Measurements from ENCODE around the gene RARRES2. TPM values are rescaled to one million over a fixed set of nuclear protein-coding genes. Genes with fewer than 3 reads are reported as not detected.
A peak's percentile ranks its signal among the peaks of the same experiment; 100 is the strongest.

The RARRES2 gene
- total RNA-seq (2016; rRNA removed; fragmentation: Illumina TruSeq; extraction: Trizol): 94.6 and 172 TPM in 2 replicates
- total RNA-seq (2016; cell fraction: cytosol; rRNA removed; fragmentation: Illumina TruSeq; extraction: Trizol; ENCODE audit: low read depth): 63.6 and 75.7 TPM in 2 replicates
- 93.3 and 178 TPM in 2 replicates for total RNA-seq (2016; cell fraction: insoluble cytoplasmic fraction; rRNA removed; fragmentation: Illumina TruSeq; extraction: Trizol)
- 68.9 and 86.6 TPM in 2 replicates for total RNA-seq (2016; cell fraction: membrane; rRNA removed; fragmentation: Illumina TruSeq; extraction: Trizol)
- total RNA-seq (2016; cell fraction: nucleus; rRNA removed; fragmentation: Illumina TruSeq; extraction: Trizol): 126 and 156 TPM in 2 replicates
- polyA plus RNA-seq (2011; rRNA removed): 134 and 157 TPM in 2 replicates
- 197 and 233 TPM in 2 replicates for polyA plus RNA-seq (2011; cell fraction: cytosol; rRNA removed)
- polyA plus RNA-seq (2011; cell fraction: nucleus; rRNA removed): 164 and 202 TPM in 2 replicates
- polyA plus RNA-seq (2012): 37.9 and 77.4 TPM in 2 replicates
- polyA plus RNA-seq (2016; cell fraction: cytosol; fragmentation: Illumina TruSeq; extraction: Trizol; ENCODE audit: low read depth): 96.7 and 115 TPM in 2 replicates
- polyA plus RNA-seq (2016; cell fraction: insoluble cytoplasmic fraction; fragmentation: Illumina TruSeq; extraction: Trizol; ENCODE audit: low read depth): 134 and 138 TPM in 2 replicates
- polyA plus RNA-seq (2016; cell fraction: membrane; fragmentation: Illumina TruSeq; extraction: Trizol; ENCODE audit: low read depth): 82.1 and 99.5 TPM in 2 replicates
- polyA plus RNA-seq (2016; cell fraction: nucleus; fragmentation: Illumina TruSeq; extraction: Trizol; ENCODE audit: insufficient read depth, low read depth): 420 and 455 TPM in 2 replicates
- 22.1 TPM in 1 of 2 replicates, not detected in the other for polyA minus RNA-seq (2011; rRNA and poly(A)+ RNA removed; ENCODE audit: low replicate concordance)
- polyA minus RNA-seq (2011; cell fraction: cytosol; rRNA and poly(A)+ RNA removed): 17.4 and 20.0 TPM in 2 replicates
- 6.1 and 7.3 TPM in 2 replicates for polyA minus RNA-seq (2011; cell fraction: nucleus; rRNA and poly(A)+ RNA removed)
- Bru-seq, nascent RNA: percentile 84 among the genes with signal in this experiment
- percentile 90 among the genes with signal in this experiment for BruChase-seq, experiment 1, labeled RNA remaining after a 6-hour chase
- BruChase-seq, experiment 2, labeled RNA remaining after a 2-hour chase: percentile 89 among the genes with signal in this experiment
- long read RNA-seq, experiment 1, transcript RARRES2-201 (6 exons, 740 nt): major isoform, 195 of 242 reads
- long read RNA-seq, experiment 1, transcript RARRES2-202 (5 exons, 1,618 nt): minor isoform, 13 of 242 reads
- long read RNA-seq, experiment 1, partial matches to known transcripts: 4 of 242 reads
- long read RNA-seq, experiment 1, other reads (novel, unspliced or antisense): 25 of 242 reads
- long read RNA-seq, experiment 2, transcript RARRES2-204 (4 exons, 1,907 nt): minor isoform, 7 of 163 reads
- long read RNA-seq, experiment 2, transcript RARRES2-201 (6 exons, 740 nt): major isoform, 113 of 163 reads
- long read RNA-seq, experiment 2, transcript RARRES2-202 (5 exons, 1,618 nt): minor isoform, 20 of 163 reads
- long read RNA-seq, experiment 2, partial matches to known transcripts: 7 of 163 reads
- long read RNA-seq, experiment 2, other reads (novel, unspliced or antisense): 15 of 163 reads

DNA sequence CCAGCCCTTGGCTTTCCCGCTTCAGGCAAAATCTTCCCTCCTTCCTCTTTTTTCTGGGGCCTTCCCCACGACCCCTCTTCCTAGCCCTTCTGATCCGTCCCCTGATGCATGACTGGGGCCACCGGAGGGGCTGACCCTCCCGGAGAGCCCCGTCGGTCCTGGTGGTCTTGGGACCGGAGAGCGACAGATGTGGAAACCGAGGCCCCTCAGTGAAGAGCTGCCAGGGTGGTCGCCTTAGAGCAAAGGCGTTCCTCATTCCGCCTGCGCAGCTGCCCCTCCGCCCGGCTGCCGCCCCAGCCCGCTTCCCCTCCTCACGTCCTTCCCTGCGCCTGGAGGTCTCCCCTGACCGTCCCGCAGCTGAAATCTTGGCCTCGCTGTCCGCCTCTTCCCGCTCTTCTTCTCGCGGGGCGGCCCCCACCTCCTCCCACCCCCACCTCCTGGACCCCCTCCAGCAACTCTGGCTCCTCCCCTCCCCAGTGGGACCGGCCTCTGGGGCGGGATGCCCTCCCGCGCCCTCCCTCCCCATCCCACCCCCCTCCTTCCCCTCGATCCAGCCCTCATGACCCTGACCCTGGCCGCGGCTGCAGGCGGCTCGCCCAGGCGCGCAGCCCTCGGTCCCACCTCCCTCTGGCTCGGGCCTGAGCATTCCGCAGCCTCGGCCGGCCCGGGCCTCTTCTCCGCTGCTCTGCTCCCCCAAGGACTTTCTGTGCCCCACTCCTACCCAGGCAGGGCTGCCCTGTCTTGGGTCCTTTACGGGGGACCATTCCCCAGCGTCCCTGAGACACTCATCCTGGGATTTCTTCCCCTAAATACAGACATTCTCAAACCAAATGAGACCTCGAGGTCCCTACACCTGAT, at the start of gene RARRES2:
Gene RARRES2 (minus strand): TSS at position 367 of the 858 bp plus-strand sequence. CDS start 1,020 bp downstream, outside the sequence.
- in situ Hi-C loops (cut with HindIII; ENCODE audit: extremely low pct_ligation_motif_present, low pct_unique_long_range_greater_than_20kb) (loop anchor here (5.0 kb wide), 1 partner anchor 61 kb away; no protein-coding TSS in a partner anchor), intact Hi-C loops (cut with micrococcal nuclease; ENCODE audit: unreplicated experiment) (loop anchor here (1.0 to 5.0 kb wide), 3 partner anchors 27 to 443 kb away; partner anchors contain the start of gene REPIN1)
- Histone ChIP-seq H3K36me3 (replicated peaks in 1 of 2; ENCODE audit: control insufficient read depth in 1 of 2, insufficient read depth in 2 of 2, low read length in 2 of 2) (peaks cover 3 to 4% of the 10 kb centered on the region in 2 experiments; a peak in 2 of 5 replicates), H3K4me2 (ENCODE audit: low read depth, low read length) (peak within 1 kb of the TSS; percentile 88), H3K4me1 (ENCODE audit: insufficient read depth, low read length) (peaks cover 41% of the 10 kb centered on the region), H4K20me1 (ENCODE audit: insufficient read depth, low read length) (peaks cover 2% of the 10 kb centered on the region; the same call in 1 of the 2 replicates), H2AFZ (ENCODE audit: low read length) (peak within 1 kb of the TSS; percentile 44), H3K9ac (ENCODE audit: insufficient read depth, low read depth, low read length) (peak within 1 kb of the TSS; percentile 75), H3K27me3 (ENCODE audit: control insufficient read depth in 1 of 2, insufficient read depth in 2 of 2, low read length in 2 of 2) (no peaks in the 10 kb centered on the region; a peak in 1 of 5 replicates), H3K9me3 (ENCODE audit: low read length) (no peaks in the 10 kb centered on the region), H3K79me2 (ENCODE audit: insufficient read depth, low read length) (peaks cover 3% of the 10 kb centered on the region), H3K4me3 (replicated peaks in 1 of 3; ENCODE audit: insufficient read depth in 1 of 3, low read depth in 2 of 3, low read length in 3 of 3) (peak within 1 kb of the TSS; percentile 75 to 88 (median 86)), H3K27ac (ENCODE audit: extremely low read length, insufficient read depth, low read length) (peak within 1 kb of the TSS; percentile 49)
- ATAC-seq (peak; percentile 77), FAIRE-seq (no peak), DNase-seq (ENCODE audit: low spot score) (peak; percentile 49)
- CTCF ChIA-PET (ENCODE audit: low intra/inter-chr PET ratio, low total read pairs): no interaction called here
- BruUV-seq (replicated peaks): no TSS peak
- 2% methylated on average over 40 of the region's 49 CpGs for WGBS (ENCODE audit: low lambda C conversion rate)
- POLR2A ChIA-PET: interaction anchor here (0.9 to 4.7 kb wide), 7 partner anchors 10 to 48 kb away, joined by 3 to 40 read pairs (median 12); partner anchors contain the start of genes ACTR3C, LRRC61 and REPIN1
- TF ChIP-seq KDM2A (CRISPR knock-in tag; IDR thresholded peaks at IDR 0.05; ENCODE audit: borderline replicate concordance, low read depth): peak; percentile 61; the same call in 1 of the 2 replicates
- 0 out of 2 replicates have a peak, but pooled peaks have one; percentile 25 for TF ChIP-seq KAT7 (CRISPR knock-in tag; IDR thresholded peaks at IDR 0.05; ENCODE audit: borderline replicate concordance)
- peak; percentile 57; the same call in 1 of the 2 replicates for TF ChIP-seq SIN3A (IDR thresholded peaks at IDR 0.05; ENCODE audit: borderline replicate concordance, low read depth, low read length)
- TF ChIP-seq, protein P1, sequence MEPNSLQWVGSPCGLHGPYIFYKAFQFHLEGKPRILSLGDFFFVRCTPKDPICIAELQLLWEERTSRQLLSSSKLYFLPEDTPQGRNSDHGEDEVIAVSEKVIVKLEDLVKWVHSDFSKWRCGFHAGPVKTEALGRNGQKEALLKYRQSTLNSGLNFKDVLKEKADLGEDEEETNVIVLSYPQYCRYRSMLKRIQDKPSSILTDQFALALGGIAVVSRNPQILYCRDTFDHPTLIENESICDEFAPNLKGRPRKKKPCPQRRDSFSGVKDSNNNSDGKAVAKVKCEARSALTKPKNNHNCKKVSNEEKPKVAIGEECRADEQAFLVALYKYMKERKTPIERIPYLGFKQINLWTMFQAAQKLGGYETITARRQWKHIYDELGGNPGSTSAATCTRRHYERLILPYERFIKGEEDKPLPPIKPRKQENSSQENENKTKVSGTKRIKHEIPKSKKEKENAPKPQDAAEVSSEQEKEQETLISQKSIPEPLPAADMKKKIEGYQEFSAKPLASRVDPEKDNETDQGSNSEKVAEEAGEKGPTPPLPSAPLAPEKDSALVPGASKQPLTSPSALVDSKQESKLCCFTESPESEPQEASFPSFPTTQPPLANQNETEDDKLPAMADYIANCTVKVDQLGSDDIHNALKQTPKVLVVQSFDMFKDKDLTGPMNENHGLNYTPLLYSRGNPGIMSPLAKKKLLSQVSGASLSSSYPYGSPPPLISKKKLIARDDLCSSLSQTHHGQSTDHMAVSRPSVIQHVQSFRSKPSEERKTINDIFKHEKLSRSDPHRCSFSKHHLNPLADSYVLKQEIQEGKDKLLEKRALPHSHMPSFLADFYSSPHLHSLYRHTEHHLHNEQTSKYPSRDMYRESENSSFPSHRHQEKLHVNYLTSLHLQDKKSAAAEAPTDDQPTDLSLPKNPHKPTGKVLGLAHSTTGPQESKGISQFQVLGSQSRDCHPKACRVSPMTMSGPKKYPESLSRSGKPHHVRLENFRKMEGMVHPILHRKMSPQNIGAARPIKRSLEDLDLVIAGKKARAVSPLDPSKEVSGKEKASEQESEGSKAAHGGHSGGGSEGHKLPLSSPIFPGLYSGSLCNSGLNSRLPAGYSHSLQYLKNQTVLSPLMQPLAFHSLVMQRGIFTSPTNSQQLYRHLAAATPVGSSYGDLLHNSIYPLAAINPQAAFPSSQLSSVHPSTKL (CRISPR knock-in tag; IDR thresholded peaks at IDR 0.05): peak; percentile 15; the same call in 1 of the 2 replicates
- TF ChIP-seq UBTF (CRISPR knock-in tag; IDR thresholded peaks at IDR 0.05): peak; percentile 67; the same call in 1 of the 2 replicates
- TF ChIP-seq, protein P2, sequence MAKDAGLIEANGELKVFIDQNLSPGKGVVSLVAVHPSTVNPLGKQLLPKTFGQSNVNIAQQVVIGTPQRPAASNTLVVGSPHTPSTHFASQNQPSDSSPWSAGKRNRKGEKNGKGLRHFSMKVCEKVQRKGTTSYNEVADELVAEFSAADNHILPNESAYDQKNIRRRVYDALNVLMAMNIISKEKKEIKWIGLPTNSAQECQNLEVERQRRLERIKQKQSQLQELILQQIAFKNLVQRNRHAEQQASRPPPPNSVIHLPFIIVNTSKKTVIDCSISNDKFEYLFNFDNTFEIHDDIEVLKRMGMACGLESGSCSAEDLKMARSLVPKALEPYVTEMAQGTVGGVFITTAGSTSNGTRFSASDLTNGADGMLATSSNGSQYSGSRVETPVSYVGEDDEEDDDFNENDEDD (CRISPR knock-in tag; IDR thresholded peaks at IDR 0.05; ENCODE audit: borderline replicate concordance): 0 out of 2 replicates have a peak, but pooled peaks have one; percentile 18

All from HepG2 (cell line).